Measurements from ENCODE around the gene OR10G6. TPM values are rescaled to one million over a fixed set of nuclear protein-coding genes. Genes with fewer than 3 reads are reported as not detected.
"Not testable (repeated sequence)": the region's sequence is repeated elsewhere in the genome, so short reads cannot be mapped to it uniquely, and the experiment has no call there.

The OR10G6 gene
- total RNA-seq: not detected

- H3K4me3 Mint-ChIP-seq: no peak within 1 kb of the TSS
- ATAC-seq (no peak), DNase-seq (no peak)
- no peaks in the 10 kb centered on the region for H3K4me1 Mint-ChIP-seq (ENCODE audit: low read depth)
- H3K36me3 Mint-ChIP-seq (ENCODE audit: low read depth): no peaks in the 10 kb centered on the region
- no peaks in the 10 kb centered on the region for H3K9me3 Mint-ChIP-seq (ENCODE audit: insufficient read depth)
- CTCF ChIA-PET: no interaction called here
- H3K27me3 Mint-ChIP-seq (ENCODE audit: low read depth): no peaks in the 10 kb centered on the region
- POLR2A ChIA-PET: no interaction called here
- no peak within 1 kb of the TSS for H3K27ac Mint-ChIP-seq
These were observed at the start of gene OR10G6 for GRCh38 chr11:123995119-123995518. Gene OR10G6, minus strand, starts transcription at chr11:123995161. Its CDS starts 0 bp downstream, at chr11:123995161.

DNA sequence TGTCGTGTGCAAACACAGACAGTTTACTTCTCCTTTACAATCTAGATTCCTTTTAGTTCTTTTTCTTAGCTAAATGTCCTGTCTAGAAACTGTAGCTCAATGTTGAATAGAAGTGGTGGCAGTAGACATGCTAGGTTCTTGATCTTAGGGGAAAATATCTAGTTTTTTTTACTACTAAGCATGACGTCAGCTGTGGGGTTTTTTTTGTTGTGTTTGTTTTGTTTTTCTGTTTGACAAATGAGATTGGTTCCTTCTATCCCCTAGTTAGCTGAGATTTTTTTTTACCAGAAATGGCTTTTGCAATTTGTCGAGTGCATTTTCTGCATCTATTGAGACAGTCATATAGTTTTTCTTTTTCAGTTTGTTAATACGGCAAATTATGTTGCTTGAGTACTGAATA is 48.5 kb upstream of the OR10G6 start:
- no peak for ATAC-seq
- Mint-ChIP-seq H3K4me1 (ENCODE audit: low read depth) (no peaks in the 10 kb centered on the region), H3K4me3 (no peak overlapping the region), H3K36me3 (ENCODE audit: low read depth) (no peaks in the 10 kb centered on the region), H3K27me3 (ENCODE audit: low read depth) (no peaks in the 10 kb centered on the region), H3K9me3 (ENCODE audit: insufficient read depth) (no peaks in the 10 kb centered on the region), H3K27ac (no peak overlapping the region)
- ChIA-PET POLR2A (no interaction called here), CTCF (no interaction called here)
- DNase-seq: no peak

DNA sequence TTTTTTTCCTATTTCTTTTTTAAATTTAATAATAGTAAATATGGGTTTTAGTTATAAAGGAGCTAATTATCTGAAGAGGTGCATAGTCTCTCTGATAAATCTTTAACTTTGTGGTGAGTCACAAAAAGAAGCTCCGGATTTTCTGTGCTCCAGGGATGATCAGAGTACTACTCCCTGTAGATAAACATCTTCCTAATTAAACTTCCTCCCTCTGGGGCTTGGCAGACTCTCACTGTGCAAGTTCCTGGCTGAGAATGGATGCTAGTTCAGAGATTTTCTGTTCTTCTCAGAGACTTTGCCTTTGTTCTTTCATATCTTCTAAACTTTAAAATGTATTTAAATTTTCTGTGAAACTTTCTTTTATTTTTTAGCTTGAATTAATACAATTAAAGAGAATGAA is 46.3 kb upstream of the OR10G6 start, which contains the start of gene OR10G7:
Gene OR10G7, minus strand, starts transcription at position 72 of the 400 bp plus-strand sequence. CDS start 2,324 bp downstream, outside the sequence.
- Mint-ChIP-seq H3K27ac (no peak within 1 kb of the TSS), H3K4me1 (ENCODE audit: low read depth) (no peaks in the 10 kb centered on the region), H3K27me3 (ENCODE audit: low read depth) (no peaks in the 10 kb centered on the region), H3K4me3 (no peak within 1 kb of the TSS), H3K9me3 (ENCODE audit: insufficient read depth) (no peaks in the 10 kb centered on the region), H3K36me3 (ENCODE audit: low read depth) (no peaks in the 10 kb centered on the region)
- ATAC-seq (no peak), DNase-seq (no peak)
- ChIA-PET POLR2A (no interaction called here), CTCF (no interaction called here)

- Mint-ChIP-seq H3K27me3 (ENCODE audit: low read depth) (no peaks in the 10 kb centered on the region), H3K9me3 (ENCODE audit: insufficient read depth) (no peaks in the 10 kb centered on the region), H3K4me1 (ENCODE audit: low read depth) (no peaks in the 10 kb centered on the region), H3K36me3 (ENCODE audit: low read depth) (no peaks in the 10 kb centered on the region), H3K4me3 (no peak overlapping the region), H3K27ac (no peak overlapping the region)
- POLR2A ChIA-PET: no interaction called here
- no peak for ATAC-seq
- DNase-seq: no peak
- CTCF ChIA-PET: no interaction called here
These were observed 44.6 kb upstream of the OR10G6 start for GRCh38 chr11:124039557-124039956.

DNA sequence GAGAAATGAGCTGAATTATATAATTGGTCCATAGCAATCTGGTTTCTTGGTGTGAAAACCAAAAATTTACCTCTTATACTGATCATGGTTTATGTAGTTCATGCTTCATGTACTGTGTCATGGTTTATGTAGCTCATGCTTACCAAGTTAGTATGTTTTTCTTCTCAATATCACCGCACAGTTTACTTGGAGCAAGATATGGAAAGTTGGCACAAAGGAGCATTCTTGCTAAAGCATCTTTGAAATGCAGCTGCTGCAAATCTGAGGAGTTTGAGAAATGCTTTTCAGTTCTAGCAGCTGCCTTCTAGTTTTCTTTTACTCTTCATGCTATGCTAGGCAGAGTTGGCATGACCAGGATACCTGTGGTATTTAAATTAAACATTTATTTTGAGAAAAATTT is 41.7 kb upstream of the OR10G6 start:
- CTCF ChIA-PET: no interaction called here
- H3K9me3 Mint-ChIP-seq (ENCODE audit: insufficient read depth): no peaks in the 10 kb centered on the region

GRCh38 chr11:124026498-124026897 is 31.5 kb upstream of the OR10G6 start, which contains the start of gene OR10G8:
Gene OR10G8, plus strand, starts transcription at chr11:124026798. Its CDS starts 2,825 bp downstream, at chr11:124029623.
- POLR2A ChIA-PET: no interaction called here
- Mint-ChIP-seq H3K27me3 (ENCODE audit: low read depth) (no peaks in the 10 kb centered on the region), H3K9me3 (ENCODE audit: insufficient read depth) (no peaks in the 10 kb centered on the region), H3K36me3 (ENCODE audit: low read depth) (no peaks in the 10 kb centered on the region), H3K4me3 (no peak within 1 kb of the TSS), H3K4me1 (ENCODE audit: low read depth) (no peaks in the 10 kb centered on the region), H3K27ac (no peak within 1 kb of the TSS)
- DNase-seq (no peak), ATAC-seq (no peak)
- CTCF ChIA-PET: no interaction called here

More for the DNA sequence above, 41.7 kb upstream of the OR10G6 start:
- POLR2A ChIA-PET: no interaction called here
- DNase-seq (no peak), ATAC-seq (no peak)
- no peaks in the 10 kb centered on the region for H3K36me3 Mint-ChIP-seq (ENCODE audit: low read depth)
- no peak overlapping the region for H3K4me3 Mint-ChIP-seq
- H3K27ac Mint-ChIP-seq: no peak overlapping the region
- no peaks in the 10 kb centered on the region for H3K27me3 Mint-ChIP-seq (ENCODE audit: low read depth)
- no peaks in the 10 kb centered on the region for H3K4me1 Mint-ChIP-seq (ENCODE audit: low read depth)

DNA sequence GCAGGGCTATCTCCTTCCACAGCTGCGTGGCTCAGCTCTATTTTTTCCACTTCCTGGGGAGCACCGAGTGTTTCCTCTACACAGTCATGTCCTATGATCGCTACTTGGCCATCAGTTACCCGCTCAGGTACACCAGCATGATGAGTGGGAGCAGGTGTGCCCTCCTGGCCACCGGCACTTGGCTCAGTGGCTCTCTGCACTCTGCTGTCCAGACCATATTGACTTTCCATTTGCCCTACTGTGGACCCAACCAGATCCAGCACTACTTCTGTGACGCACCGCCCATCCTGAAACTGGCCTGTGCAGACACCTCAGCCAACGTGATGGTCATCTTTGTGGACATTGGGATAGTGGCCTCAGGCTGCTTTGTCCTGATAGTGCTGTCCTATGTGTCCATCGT is 20.9 kb upstream of the OR10G6 start:
- H3K36me3 Mint-ChIP-seq (ENCODE audit: low read depth); H3K27me3 Mint-ChIP-seq (ENCODE audit: low read depth); DNase-seq; CTCF ChIA-PET; H3K27ac Mint-ChIP-seq; ATAC-seq; H3K4me3 Mint-ChIP-seq; H3K4me1 Mint-ChIP-seq (ENCODE audit: low read depth); H3K9me3 Mint-ChIP-seq (ENCODE audit: insufficient read depth); POLR2A ChIA-PET: not testable (repeated sequence)

DNA sequence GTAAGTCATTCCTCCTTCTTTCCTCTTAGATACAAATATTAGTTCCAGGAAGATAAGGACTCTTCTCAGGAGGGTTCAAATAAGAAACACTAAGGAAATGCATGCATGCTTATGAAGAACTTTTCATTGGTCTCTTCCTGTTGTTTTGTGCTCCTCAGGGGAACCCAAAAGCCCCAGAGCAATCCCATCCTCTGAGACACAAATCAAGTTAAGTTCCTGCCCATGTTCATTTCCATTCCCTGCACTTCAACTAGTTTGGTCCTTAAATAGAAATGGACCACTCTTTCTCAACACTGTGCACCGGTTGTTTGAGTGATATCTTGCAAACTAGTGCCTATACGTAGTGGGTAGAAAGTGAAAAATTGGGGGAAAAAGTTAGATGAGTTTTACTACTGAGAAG is 17.7 kb upstream of the OR10G6 start, which contains the start of gene OR10G4:
Gene OR10G4, plus strand, starts transcription at position 301 of the 400 bp plus-strand sequence. CDS start 2,578 bp downstream, outside the sequence.
- no peaks in the 10 kb centered on the region for H3K36me3 Mint-ChIP-seq (ENCODE audit: low read depth)
- ATAC-seq (no peak), DNase-seq (no peak)
- ChIA-PET POLR2A (no interaction called here), CTCF (no interaction called here)
- H3K27ac Mint-ChIP-seq: no peak within 1 kb of the TSS
- no peaks in the 10 kb centered on the region for H3K4me1 Mint-ChIP-seq (ENCODE audit: low read depth)
- H3K4me3 Mint-ChIP-seq: no peak within 1 kb of the TSS
- H3K27me3 Mint-ChIP-seq (ENCODE audit: low read depth): peaks cover 1% of the 10 kb centered on the region
- no peaks in the 10 kb centered on the region for H3K9me3 Mint-ChIP-seq (ENCODE audit: insufficient read depth)

DNA sequence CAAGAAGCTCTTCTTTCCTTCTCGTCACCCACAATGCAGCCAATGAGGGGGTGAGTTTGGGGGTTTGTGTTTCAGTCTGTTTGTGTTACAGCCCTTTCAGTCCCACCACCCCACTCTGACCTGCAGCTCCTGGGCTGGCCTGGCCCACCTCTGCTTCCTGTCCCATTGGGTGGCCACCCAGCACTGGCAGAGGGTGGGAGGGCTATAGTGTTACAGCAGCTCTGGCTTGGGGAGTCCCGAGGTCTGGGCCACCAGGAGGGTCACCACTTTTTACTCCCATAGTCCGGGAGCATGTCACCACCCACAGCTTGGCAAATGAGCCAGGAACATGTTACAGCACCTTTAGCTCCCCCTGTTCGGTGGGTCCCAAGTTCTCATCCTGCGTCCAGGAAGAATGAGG is 15.7 kb downstream of the OR10G6 start:
- POLR2A ChIA-PET: no interaction called here
- H3K4me3 Mint-ChIP-seq: no peak overlapping the region
- H3K4me1 Mint-ChIP-seq (ENCODE audit: low read depth): peaks cover 5% of the 10 kb centered on the region
- CTCF ChIA-PET: no interaction called here
- no peak overlapping the region for H3K27ac Mint-ChIP-seq
- H3K36me3 Mint-ChIP-seq (ENCODE audit: low read depth): no peaks in the 10 kb centered on the region
- no peak for ATAC-seq
- no peaks in the 10 kb centered on the region for H3K27me3 Mint-ChIP-seq (ENCODE audit: low read depth)
- DNase-seq: no peak
- H3K9me3 Mint-ChIP-seq (ENCODE audit: insufficient read depth): no peaks in the 10 kb centered on the region

GRCh38 chr11:123977731-123978347 is 17.1 kb downstream of the OR10G6 start, which contains the start of gene OR10S1:
Gene OR10S1, minus strand, starts transcription at chr11:123977781. Its CDS starts 117 bp downstream, at chr11:123977664.
- Mint-ChIP-seq H3K9me3 (ENCODE audit: insufficient read depth) (no peaks in the 10 kb centered on the region), H3K4me1 (ENCODE audit: low read depth) (peaks cover 5% of the 10 kb centered on the region), H3K4me3 (no peak within 1 kb of the TSS), H3K27me3 (ENCODE audit: low read depth) (no peaks in the 10 kb centered on the region), H3K27ac (no peak within 1 kb of the TSS), H3K36me3 (ENCODE audit: low read depth) (no peaks in the 10 kb centered on the region)
- POLR2A ChIA-PET: no interaction called here
- CTCF ChIA-PET: no interaction called here
- ATAC-seq (no peak), DNase-seq (no peak)

DNA sequence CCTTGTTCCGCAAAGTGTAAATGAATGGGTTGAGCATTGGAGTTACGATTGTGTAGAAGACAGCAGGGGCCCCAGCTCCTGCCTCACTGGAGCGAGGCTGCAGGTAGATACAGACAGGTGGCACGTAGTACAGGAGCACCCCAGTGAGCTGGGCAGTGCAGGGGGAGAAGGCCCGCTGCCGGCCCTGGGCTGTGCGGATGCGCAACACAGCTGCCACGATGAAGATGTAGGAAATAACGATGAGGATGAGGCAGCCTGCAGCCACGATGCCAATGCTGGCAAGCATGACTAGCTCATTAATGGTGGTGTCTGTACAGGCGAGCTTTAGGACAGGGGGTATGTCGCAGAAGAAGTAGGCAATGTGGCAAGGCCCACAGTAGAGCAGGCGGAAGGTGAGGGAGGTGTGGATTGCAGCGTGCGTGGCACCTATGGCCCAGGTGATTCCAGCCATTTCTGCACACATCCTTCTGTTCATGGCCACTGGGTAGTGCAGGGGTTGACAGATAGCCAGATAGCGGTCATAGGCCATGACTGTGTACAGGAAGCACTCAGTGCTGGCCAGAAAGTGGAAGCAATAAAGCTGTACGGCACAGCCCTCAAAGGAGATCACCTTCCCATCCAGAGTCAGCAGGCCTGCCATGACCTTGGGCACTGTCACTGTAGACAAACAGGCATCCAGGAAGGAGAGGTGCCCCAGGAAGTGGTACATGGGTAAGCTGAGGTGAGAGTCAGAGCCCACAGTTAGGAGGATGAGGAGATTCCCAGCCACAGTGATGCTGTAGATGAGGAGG is 18.0 kb downstream of the OR10G6 start:
- no peaks in the 10 kb centered on the region for H3K36me3 Mint-ChIP-seq (ENCODE audit: low read depth)
- no peak overlapping the region for H3K27ac Mint-ChIP-seq
- peaks cover 5% of the 10 kb centered on the region for H3K4me1 Mint-ChIP-seq (ENCODE audit: low read depth)
- no peaks in the 10 kb centered on the region for H3K9me3 Mint-ChIP-seq (ENCODE audit: insufficient read depth)
- no peak overlapping the region for H3K4me3 Mint-ChIP-seq
- H3K27me3 Mint-ChIP-seq (ENCODE audit: low read depth): no peaks in the 10 kb centered on the region
- DNase-seq (no peak), ATAC-seq (no peak)
- ChIA-PET POLR2A (no interaction called here), CTCF (no interaction called here)

GRCh38 chr11:123973816-123974215 is 21.1 kb downstream of the OR10G6 start:
- Mint-ChIP-seq H3K4me1 (ENCODE audit: low read depth) (peaks cover 5% of the 10 kb centered on the region), H3K9me3 (ENCODE audit: insufficient read depth) (no peaks in the 10 kb centered on the region), H3K27ac (no peak overlapping the region), H3K4me3 (no peak overlapping the region), H3K27me3 (ENCODE audit: low read depth) (no peaks in the 10 kb centered on the region), H3K36me3 (ENCODE audit: low read depth) (no peaks in the 10 kb centered on the region)
- CTCF ChIA-PET: no interaction called here
- ATAC-seq (no peak), DNase-seq (no peak)
- POLR2A ChIA-PET: no interaction called here
